Caco-2 (cell line): ENCODE results near the gene ASIC4. TPM values are rescaled to one million over a fixed set of nuclear protein-coding genes. Genes with fewer than 3 reads are reported as not detected.

ENCODE experiments used
- BruUV-seq: library from RNA; stranded (reverse); fragments of 400-500 nt; replicated peaks from 2 replicates; lab custom pipeline; 2021; lab: Mats Ljungman, UMichigan
- CTCF ChIA-PET: fragments of 300-600 bp; sonication (Branson Sonifier 250); formaldehyde crosslinking; loops from one replicate; lab custom pipeline; 2022; ENCODE audit warnings: antibody characterized with exemption; lab: Charles Lee
- POLR2A ChIA-PET: fragments of 300-600 bp; sonication (Branson Sonifier 250); formaldehyde crosslinking; loops from one replicate; lab custom pipeline; 2022; ENCODE audit warnings: antibody characterized with exemption; lab: Charles Lee
- DNase-seq, 2 experiments: peaks; one replicate each; pipeline versions ENCODE4 v3.0.0 to v3.0.0-alpha.2; 2020 to 2022
- H3K27me3 ChIP-seq: replicated peaks from 2 replicates; pipeline ENCODE4 v1.6.0; 2011; ENCODE audit warnings: low read length; ENCODE audit not compliant: control insufficient read depth, insufficient read depth
- H3K36me3 ChIP-seq: 2 replicates; pipeline ENCODE4 v1.5.1; 2011; ENCODE audit warnings: low read length; ENCODE audit not compliant: control insufficient read depth, insufficient read depth
- H3K4me1 ChIP-seq: fragments of 250-450 bp; sonication (Bioruptor Pico); 2 replicates; pipeline ENCODE4 v1.5.1; 2020; ENCODE audit warnings: mild to moderate bottlenecking
- H3K4me3 ChIP-seq: 2 replicates; pipeline ENCODE4 v1.5.1; 2011; ENCODE audit warnings: low read depth, mild to moderate bottlenecking, control low read depth, low read length
- H3K9me3 ChIP-seq: fragments of 250-450 bp; sonication (Bioruptor Pico); 2 replicates; pipeline ENCODE4 v1.5.1; 2020; ENCODE audit warnings: mild to moderate bottlenecking, moderate library complexity
- H3K27ac Mint-ChIP-seq: one replicate; pipeline ENCODE4 v1.8.0; 2022; ENCODE audit warnings: mixed read lengths; ENCODE audit not compliant: unreplicated experiment
- H3K27me3 Mint-ChIP-seq: one replicate; pipeline ENCODE4 v1.8.0; 2022; ENCODE audit warnings: mixed read lengths; ENCODE audit not compliant: insufficient read depth, unreplicated experiment
- H3K36me3 Mint-ChIP-seq: one replicate; pipeline ENCODE4 v1.8.0; 2022; ENCODE audit warnings: mild to moderate bottlenecking, mixed read lengths; ENCODE audit not compliant: insufficient read depth, unreplicated experiment
- H3K4me1 Mint-ChIP-seq: one replicate; pipeline ENCODE4 v1.8.0; 2022; ENCODE audit warnings: low read depth, mixed read lengths; ENCODE audit not compliant: unreplicated experiment
- H3K4me3 Mint-ChIP-seq: one replicate; pipeline ENCODE4 v1.8.0; 2022; ENCODE audit warnings: mild to moderate bottlenecking, moderate library complexity, mixed read lengths; ENCODE audit not compliant: unreplicated experiment
- H3K9me3 Mint-ChIP-seq: one replicate; pipeline ENCODE4 v1.8.0; 2022; ENCODE audit warnings: mixed read lengths; ENCODE audit not compliant: unreplicated experiment
- intact Hi-C: fragments of 100-400 bp; cut with micrococcal nuclease; formaldehyde crosslinking; loops from one replicate; pipeline ENCODE4 v1.10.0; 2022; ENCODE audit not compliant: unreplicated experiment
- total RNA-seq: library from RNA; stranded (reverse); gene quantifications from 2 replicates; pipeline ENCODE4 v1.2.3, GENCODE V29; 2022
- TF ChIP-seq, protein P1 (sequence below), 2 experiments: fragments of 200-600 bp in 1 of 2; IDR thresholded peaks; 1 replicate in 1 of 2; 2 replicates in 1 of 2; pipeline versions ENCODE4 v1.5.1 to v1.8.0; 2011 to 2022; ENCODE audit warnings: antibody characterized with exemption in 1 of 2, control low read depth in 1 of 2, inconsistent platforms in 1 of 2, low read depth in 1 of 2, low read length in 1 of 2, mild to moderate bottlenecking in 1 of 2, moderate library complexity in 1 of 2; ENCODE audit not compliant: insufficient read depth in 1 of 2, severe bottlenecking in 1 of 2, unreplicated experiment in 1 of 2

ASIC4 gene
- total RNA-seq, 1 experiment from 2014 or later: 0.16 TPM

DNA sequence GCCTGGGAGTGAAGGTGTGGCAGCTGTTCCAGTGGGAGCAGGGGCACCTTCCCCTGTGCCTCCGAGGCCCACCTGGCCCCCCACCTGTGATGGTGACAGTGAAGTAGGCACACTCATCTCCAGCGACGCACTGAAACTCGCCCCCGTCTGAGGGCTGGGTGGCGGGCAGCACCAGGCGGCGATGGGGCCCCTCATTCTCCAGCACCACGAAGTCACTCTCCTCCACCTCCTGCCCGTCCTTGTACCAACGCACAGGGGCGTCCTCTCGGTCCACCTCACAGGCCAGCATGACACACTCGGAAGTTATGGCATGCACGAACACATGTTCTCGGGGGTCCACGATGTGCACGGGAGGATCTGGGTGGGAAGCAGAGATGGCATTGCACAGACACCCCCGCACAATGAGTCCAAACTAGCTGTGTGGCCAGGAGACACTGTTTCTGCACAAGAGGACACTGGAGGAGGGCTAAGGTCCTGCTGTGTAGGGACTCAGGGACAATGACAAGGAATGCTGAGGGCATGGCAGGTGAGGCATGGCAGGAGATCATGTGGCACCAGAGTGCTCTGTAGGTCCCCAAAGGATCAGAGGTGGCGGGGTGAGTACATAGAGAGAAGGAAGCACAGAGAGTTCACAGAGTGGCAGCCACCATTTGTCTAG is 49.1 kb downstream of the ASIC4 start:
- peaks cover 25% of the 10 kb centered on the region for H3K4me1 ChIP-seq
- Mint-ChIP-seq H3K36me3 (peaks cover 18% of the 10 kb centered on the region), H3K9me3 (no peaks in the 10 kb centered on the region), H3K27me3 (no peaks in the 10 kb centered on the region), H3K27ac (no peak overlapping the region), H3K4me1 (peaks cover 15% of the 10 kb centered on the region), H3K4me3 (no peak overlapping the region)
- ChIA-PET POLR2A (interaction anchor here (0.6 to 2.1 kb wide), 2 partner anchors 34 to 521 kb away, joined by 4 to 13 read pairs; partner anchors contain the start of gene STK11IP), CTCF (no interaction called here)
- no TSS peak for BruUV-seq
- intact Hi-C loops: loop anchor here (5.0 kb wide), 1 partner anchor 34 kb away; the partner anchor contains the start of gene STK11IP
- H3K4me3 ChIP-seq: no peak overlapping the region
- TF ChIP-seq, protein P1, sequence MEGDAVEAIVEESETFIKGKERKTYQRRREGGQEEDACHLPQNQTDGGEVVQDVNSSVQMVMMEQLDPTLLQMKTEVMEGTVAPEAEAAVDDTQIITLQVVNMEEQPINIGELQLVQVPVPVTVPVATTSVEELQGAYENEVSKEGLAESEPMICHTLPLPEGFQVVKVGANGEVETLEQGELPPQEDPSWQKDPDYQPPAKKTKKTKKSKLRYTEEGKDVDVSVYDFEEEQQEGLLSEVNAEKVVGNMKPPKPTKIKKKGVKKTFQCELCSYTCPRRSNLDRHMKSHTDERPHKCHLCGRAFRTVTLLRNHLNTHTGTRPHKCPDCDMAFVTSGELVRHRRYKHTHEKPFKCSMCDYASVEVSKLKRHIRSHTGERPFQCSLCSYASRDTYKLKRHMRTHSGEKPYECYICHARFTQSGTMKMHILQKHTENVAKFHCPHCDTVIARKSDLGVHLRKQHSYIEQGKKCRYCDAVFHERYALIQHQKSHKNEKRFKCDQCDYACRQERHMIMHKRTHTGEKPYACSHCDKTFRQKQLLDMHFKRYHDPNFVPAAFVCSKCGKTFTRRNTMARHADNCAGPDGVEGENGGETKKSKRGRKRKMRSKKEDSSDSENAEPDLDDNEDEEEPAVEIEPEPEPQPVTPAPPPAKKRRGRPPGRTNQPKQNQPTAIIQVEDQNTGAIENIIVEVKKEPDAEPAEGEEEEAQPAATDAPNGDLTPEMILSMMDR (IDR thresholded peaks at IDR 0.05; ENCODE audit: insufficient read depth in 1 of 2, low read depth in 1 of 2, low read length in 1 of 2, severe bottlenecking in 1 of 2, unreplicated experiment in 1 of 2): no peak
- no peaks in the 10 kb centered on the region for H3K9me3 ChIP-seq
- no peaks in the 10 kb centered on the region for H3K36me3 ChIP-seq
- H3K27me3 ChIP-seq: no peaks in the 10 kb centered on the region; the same call in 1 of the 2 replicates
- DNase-seq: no peak

DNA sequence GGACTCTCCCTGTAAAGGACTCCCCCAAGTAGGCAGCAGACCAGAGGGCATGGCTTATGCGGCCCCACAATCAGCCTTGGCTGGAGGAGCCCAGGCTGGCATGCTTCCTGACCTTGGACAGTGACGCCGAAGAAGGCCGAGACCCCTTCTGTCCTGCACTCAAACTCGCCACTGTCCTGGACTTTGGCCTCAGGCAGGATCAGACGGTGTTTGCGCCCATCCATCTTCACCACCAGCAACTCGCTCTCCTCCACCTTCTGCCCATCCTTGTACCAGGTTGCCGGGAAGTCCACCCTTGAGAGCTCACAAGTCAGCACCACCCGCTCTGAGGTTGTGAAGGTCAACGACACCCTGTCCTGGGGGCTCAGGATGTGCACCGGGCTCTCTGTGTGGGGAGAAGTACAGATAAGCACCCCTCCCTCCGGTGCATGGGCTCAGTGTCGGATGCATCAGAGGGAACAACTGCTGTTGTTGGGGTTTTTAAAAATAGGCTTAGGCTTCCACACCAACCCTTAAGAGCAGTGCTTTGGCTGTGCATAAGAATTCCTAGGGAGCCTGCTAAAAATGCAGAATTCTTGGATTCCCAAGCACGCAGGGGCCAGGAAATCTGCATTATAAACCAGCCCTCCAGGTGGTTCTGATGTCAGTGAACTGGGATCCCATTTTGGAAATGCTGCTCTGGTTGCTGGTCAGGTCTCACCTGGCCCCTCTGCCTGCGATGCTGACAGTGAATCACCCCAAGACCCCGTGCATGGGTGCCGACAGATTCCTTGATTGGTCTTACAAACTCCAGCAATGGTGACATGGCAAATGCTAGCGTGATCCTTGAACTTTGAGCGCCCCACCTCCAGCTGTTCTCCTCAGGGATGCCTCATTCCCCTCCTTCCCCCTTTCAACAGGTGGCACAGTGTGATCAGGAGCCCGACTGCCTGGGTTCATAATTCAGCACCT is 51.1 kb downstream of the ASIC4 start:
- no peak overlapping the region for H3K4me3 ChIP-seq
- H3K4me1 ChIP-seq: peaks cover 32% of the 10 kb centered on the region
- Mint-ChIP-seq H3K9me3 (no peaks in the 10 kb centered on the region), H3K4me1 (peaks cover 15% of the 10 kb centered on the region), H3K27me3 (no peaks in the 10 kb centered on the region), H3K27ac (no peak overlapping the region), H3K4me3 (no peak overlapping the region), H3K36me3 (peaks cover 18% of the 10 kb centered on the region)
- no peaks in the 10 kb centered on the region for H3K9me3 ChIP-seq
- CTCF ChIA-PET: no interaction called here
- intact Hi-C loops: no loop called here
- POLR2A ChIA-PET: interaction anchor here (0.6 kb wide), 1 partner anchor 10 kb away, joined by 3 read pairs; no protein-coding TSS in a partner anchor
- TF ChIP-seq, protein P1 (IDR thresholded peaks at IDR 0.05; ENCODE audit: insufficient read depth in 1 of 2, low read depth in 1 of 2, low read length in 1 of 2, severe bottlenecking in 1 of 2, unreplicated experiment in 1 of 2): no peak
- DNase-seq: no peak
- no TSS peak for BruUV-seq
- H3K27me3 ChIP-seq: no peaks in the 10 kb centered on the region
- no peaks in the 10 kb centered on the region for H3K36me3 ChIP-seq

DNA sequence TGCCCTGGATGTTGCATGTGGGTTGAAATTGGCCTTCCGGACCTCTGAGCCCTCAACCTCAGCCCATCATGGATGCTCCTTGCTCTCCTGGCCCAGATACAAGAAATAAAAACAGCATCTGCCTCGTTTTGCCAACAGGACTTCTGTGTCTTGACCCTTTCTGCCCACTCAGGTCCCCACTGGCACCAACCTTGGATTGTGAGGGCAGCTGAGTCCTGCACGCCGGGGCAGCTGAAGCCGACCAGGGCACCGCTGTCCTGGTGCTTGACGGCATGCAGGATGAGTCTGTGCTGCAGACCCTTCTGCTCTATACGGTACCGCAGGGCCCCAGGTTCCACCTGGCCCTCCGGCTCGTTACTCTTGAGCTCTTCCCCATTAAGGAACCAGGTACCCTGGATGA is 52.4 kb downstream of the ASIC4 start:
- no peaks in the 10 kb centered on the region for H3K27me3 Mint-ChIP-seq
- peaks cover 12% of the 10 kb centered on the region for H3K36me3 Mint-ChIP-seq
- ChIA-PET CTCF (no interaction called here), POLR2A (no interaction called here)
- H3K4me1 ChIP-seq: peaks cover 23% of the 10 kb centered on the region
- no peak overlapping the region for H3K4me3 ChIP-seq
- DNase-seq: no peak
- no peaks in the 10 kb centered on the region for H3K9me3 ChIP-seq
- intact Hi-C loops: no loop called here
- no peaks in the 10 kb centered on the region for H3K36me3 ChIP-seq
- no peak overlapping the region for H3K27ac Mint-ChIP-seq
- no TSS peak for BruUV-seq
- H3K4me3 Mint-ChIP-seq: no peak overlapping the region
- H3K27me3 ChIP-seq: no peaks in the 10 kb centered on the region
- TF ChIP-seq, protein P1 (IDR thresholded peaks at IDR 0.05; ENCODE audit: insufficient read depth in 1 of 2, low read depth in 1 of 2, low read length in 1 of 2, severe bottlenecking in 1 of 2, unreplicated experiment in 1 of 2): no peak
- no peaks in the 10 kb centered on the region for H3K9me3 Mint-ChIP-seq
- H3K4me1 Mint-ChIP-seq: peaks cover 5% of the 10 kb centered on the region
